GM19193 (cell line): ENCODE measurements around the gene ADAMTSL4.

Experiments
- POLR2A ChIP-seq: IDR thresholded peaks from 4 replicates; pipeline ENCODE4 v1.6.1; 2011; ENCODE audit not compliant: insufficient read depth, insufficient read length; ENCODE audit errors: extremely low read depth

The ADAMTSL4 gene

GRCh38 chr1:150568594-150568966 is 19.4 kb downstream of the ADAMTSL4 start:
- TF ChIP-seq POLR2A = no peak

DNA sequence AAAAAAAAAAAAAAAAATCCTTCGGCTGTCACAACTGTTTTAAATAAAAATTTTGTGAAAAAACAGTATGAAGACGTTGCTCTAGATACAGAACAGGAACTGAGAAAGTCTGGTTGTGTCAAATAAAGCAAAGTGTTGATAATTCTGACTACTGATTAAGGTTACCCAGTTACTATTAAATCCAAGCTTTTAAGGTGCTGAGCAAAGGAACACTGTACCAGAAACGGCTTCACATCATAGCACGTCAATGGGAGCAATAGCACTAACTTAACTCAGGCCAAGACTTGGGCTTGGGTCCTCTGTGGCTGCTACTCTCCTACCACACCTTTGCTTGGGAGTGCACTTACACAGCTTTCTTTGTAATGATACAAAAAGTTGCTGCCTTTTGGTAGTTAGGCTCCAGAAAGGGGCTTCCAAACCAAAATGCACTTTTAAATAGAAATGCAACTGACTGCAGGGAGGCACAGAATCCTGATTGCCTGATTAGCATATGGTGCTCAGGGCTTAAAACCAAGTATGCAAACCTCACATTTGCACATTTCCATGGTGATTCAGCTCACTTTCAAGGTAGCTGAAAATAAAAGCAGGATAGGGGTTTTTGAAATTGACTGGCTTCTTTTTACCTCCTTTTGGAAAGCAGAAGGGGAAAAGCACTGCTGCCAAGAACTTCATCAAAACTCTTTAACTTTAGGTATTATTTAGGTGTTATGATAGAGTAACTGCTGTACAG is 23.9 kb downstream of the ADAMTSL4 start:
- no peak for TF ChIP-seq POLR2A

GRCh38 chr1:150574260-150575071 is 25.3 kb downstream of the ADAMTSL4 start:
- peak; percentile 43 for TF ChIP-seq POLR2A

- TF ChIP-seq POLR2A = peak; percentile 2
These were observed 25.9 kb downstream of the ADAMTSL4 start for GRCh38 chr1:150575072-150575489.

DNA sequence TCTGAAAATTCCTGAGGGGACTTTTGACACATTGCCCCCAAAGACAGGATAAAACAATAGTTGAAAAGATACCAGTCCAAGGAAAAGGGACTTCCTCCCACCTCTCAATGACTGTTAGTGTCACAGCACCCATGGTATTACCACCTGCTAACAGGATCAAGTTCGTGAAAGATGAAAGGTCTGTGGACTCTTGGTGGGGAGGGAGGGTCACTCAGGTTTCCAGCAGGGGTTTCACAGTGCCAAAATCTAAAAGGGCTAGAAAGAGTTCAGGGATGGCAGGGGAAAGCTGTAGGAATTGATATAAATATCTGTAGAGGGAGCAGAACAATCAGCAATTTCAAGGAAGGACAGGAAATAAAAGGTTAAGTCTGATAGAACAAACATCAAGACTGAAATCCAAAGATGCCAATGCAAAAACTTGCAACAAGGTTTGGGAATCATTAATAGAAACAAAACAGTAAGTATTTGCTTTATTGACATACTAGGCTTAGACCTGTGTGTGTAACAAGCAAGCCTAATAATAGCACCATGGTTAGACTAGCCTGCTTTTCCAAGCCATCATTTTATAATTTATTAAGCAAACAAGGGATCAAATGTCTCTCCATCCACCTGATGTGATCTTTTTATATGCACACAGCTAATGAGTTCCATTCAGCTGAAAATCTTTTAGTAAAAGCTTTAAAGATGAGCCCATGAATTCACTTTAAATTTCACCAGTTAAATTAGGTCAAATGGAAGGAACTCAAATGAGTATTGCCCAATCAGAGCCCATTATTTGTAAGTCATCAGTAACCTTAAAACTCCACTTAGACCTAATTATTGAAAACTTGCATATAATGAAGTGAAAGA is 26.5 kb downstream of the ADAMTSL4 start:
- no peak for TF ChIP-seq POLR2A

DNA sequence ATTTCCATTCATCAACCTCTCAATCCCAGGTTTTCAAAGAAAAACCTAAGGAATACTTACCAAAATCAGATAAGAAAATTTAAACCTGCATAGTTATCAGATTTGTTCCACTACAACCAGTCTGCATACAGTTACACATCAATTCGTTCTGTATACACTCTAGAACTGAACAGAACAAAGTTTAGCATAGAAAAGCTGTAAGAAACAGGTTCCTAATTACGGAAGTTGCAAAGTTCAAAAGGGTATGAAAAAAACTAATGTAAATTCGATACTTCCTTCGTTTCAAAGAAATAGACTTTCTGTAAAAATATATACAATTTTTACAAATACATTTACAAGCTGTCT is 27.1 kb downstream of the ADAMTSL4 start:
- no peak for TF ChIP-seq POLR2A

DNA sequence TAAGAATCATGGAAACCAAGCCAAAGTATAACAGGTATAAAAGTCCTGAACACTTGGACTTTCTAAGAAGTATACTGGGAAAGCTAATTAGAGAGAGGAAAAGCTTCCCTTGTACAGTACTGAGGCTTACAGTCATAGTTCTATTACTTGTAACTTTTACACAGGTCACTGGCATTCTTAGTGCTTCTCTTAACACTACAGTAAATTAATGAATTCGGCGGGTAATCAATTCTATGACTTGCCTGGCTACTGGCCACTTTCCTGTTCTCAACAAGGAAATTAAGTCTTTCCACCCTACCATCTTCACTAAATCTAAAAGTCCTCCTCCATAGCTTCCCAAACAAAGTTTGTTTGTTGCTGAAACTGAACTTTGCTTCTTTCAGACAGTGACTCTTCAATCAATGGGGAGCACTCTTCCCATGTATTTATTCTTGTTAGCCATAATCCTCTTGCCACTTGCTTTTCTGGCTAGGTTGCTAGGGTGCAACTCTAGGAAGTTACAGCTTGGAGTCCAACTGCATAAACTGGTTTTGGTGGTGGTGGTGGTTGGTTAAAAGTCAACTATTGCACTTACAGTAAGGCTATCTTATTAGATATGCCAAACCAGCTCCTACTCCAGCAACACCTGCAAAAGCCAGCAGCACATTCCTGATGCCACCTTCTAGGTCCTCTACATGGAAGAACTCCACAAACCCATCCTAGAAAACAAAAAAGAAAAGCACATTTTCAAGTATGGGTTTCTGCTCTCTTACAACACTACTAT is 27.8 kb downstream of the ADAMTSL4 start:
- no peak for TF ChIP-seq POLR2A

GRCh38 chr1:150577557-150578271 is 28.5 kb downstream of the ADAMTSL4 start:
- no peak for TF ChIP-seq POLR2A

GRCh38 chr1:150578272-150579109 is 29.3 kb downstream of the ADAMTSL4 start:
- no peak for TF ChIP-seq POLR2A

GRCh38 chr1:150579110-150579944 is 30.1 kb downstream of the ADAMTSL4 start, which contains the start of gene MCL1:
MCL1 (minus strand) TSS chr1:150579610; CDS start chr1:150579530, 80 bp downstream.
- peak; percentile 99 for TF ChIP-seq POLR2A

- no peak for TF ChIP-seq POLR2A
These were observed 30.9 kb downstream of the ADAMTSL4 start for GRCh38 chr1:150579945-150580642.

DNA sequence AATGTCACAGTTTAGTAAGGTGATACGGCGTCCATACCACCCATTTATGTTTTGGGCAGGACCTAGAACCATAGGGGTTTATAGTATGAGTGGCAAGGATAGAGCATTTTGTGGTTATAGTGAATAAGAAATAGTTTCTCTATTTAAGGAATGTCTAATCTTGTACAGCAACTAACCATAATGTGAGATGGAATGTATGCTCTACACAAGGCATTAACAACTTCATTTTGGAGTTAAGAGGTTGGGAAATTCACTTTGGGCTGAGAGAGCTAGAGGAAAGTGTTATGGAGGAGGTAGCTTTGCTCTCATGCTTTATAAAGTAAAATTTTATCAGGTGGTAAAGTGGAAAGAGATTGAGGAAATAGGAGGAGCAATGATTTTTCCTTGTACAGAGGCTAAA is 33.2 kb downstream of the ADAMTSL4 start:
- no peak for TF ChIP-seq POLR2A
